ENCODE data around the gene COL8A2.

- TF ChIP-seq CTCF (IDR thresholded peaks at IDR 0.05; ENCODE audit: low read length) (no peak), EZH2 (IDR thresholded peaks at IDR 0.05; ENCODE audit: borderline replicate concordance, low read length) (no peak)
Measured at GRCh38 chr1:36134031-36134430, 9.0 kb upstream of the COL8A2 start.

Measured in OCI-LY1 (cell line).